ENCODE results near the gene PADI2. TPM values are rescaled to one million over a fixed set of nuclear protein-coding genes. Genes with fewer than 3 reads are reported as not detected.

PADI2 gene
- total and polyA plus RNA-seq, 2 of the 8 experiments (the other 6 are each of a cell fraction or from before 2014, with no cell fraction given), result 1.6 to 7.5 TPM

GRCh38 chr1:17066361-17067068 is 52.7 kb downstream of the PADI2 start:
- POLR2A ChIA-PET (ENCODE audit: partially characterized antibody), result no interaction called here
- Histone ChIP-seq H2BK12ac (ENCODE audit: low read depth, low read length) (no peak overlapping the region), H2BK120ac (replicated peaks; ENCODE audit: low read depth, low read length) (no peak overlapping the region), H3K56ac (replicated peaks; ENCODE audit: insufficient read length, low read depth, low read length) (no peak overlapping the region), H3K14ac (ENCODE audit: insufficient read length) (no peak overlapping the region), H3K23ac (ENCODE audit: insufficient read length) (no peak overlapping the region), H3K23me2 (ENCODE audit: low read depth, low read length) (no peaks in the 10 kb centered on the region), H3K9ac (replicated peaks in 1 of 4; ENCODE audit: extremely low read depth in 1 of 4, low read depth in 3 of 4, low read length in 3 of 4) (no peak overlapping the region), H4K91ac (replicated peaks; ENCODE audit: insufficient read length, low read length) (no peak overlapping the region), H4K8ac (ENCODE audit: extremely low read depth, insufficient read depth, low read length) (no peak overlapping the region), H3K27ac (ENCODE audit: low read depth, low read length) (no peak overlapping the region), H3K4me3 (ENCODE audit: extremely low read depth in 1 of 4, insufficient read depth in 2 of 4, low read depth in 3 of 4, low read length in 4 of 4) (no peak overlapping the region), H3K4me2 (ENCODE audit: insufficient read depth in 1 of 2, low read depth in 2 of 2, low read length in 2 of 2) (no peak overlapping the region), H3K36me3 (ENCODE audit: control insufficient read depth in 2 of 4, insufficient read depth in 4 of 4, low read length in 3 of 4) (no peaks in the 10 kb centered on the region), H3K79me2 (ENCODE audit: control insufficient read depth in 1 of 2, insufficient read depth in 2 of 2, low read length in 2 of 2) (no peaks in the 10 kb centered on the region), H2BK15ac (ENCODE audit: low read length) (no peak overlapping the region), H3K4ac (replicated peaks; ENCODE audit: insufficient read length, low read depth, low read length) (no peak overlapping the region), H2BK20ac (ENCODE audit: low read length) (no peak overlapping the region), H3K9me3 (ENCODE audit: insufficient read depth in 2 of 2, low read depth in 1 of 2, low read length in 1 of 2) (no peaks in the 10 kb centered on the region), H4K20me1 (replicated peaks in 1 of 2; ENCODE audit: control insufficient read depth in 1 of 2, insufficient read depth in 2 of 2, low read length in 2 of 2) (no peaks in the 10 kb centered on the region), H3K18ac (ENCODE audit: extremely low read depth, low read length) (no peak overlapping the region), H2AK5ac (ENCODE audit: low read depth, low read length) (no peak overlapping the region), H3K79me1 (ENCODE audit: low read depth, low read length) (no peaks in the 10 kb centered on the region), H2AFZ (ENCODE audit: low read length) (no peak overlapping the region), H3K27me3 (replicated peaks in 1 of 4; ENCODE audit: control insufficient read depth in 3 of 4, extremely low read depth in 1 of 4, insufficient read depth in 3 of 4, low read length in 3 of 4) (no peaks in the 10 kb centered on the region), H2BK5ac (ENCODE audit: low read depth, low read length) (no peak overlapping the region), H4K5ac (ENCODE audit: insufficient read length, low read depth, low read length) (no peak overlapping the region), H3K4me1 (replicated peaks in 1 of 4; ENCODE audit: control insufficient read depth in 3 of 4, insufficient read depth in 4 of 4, low read length in 3 of 4) (no peaks in the 10 kb centered on the region)
- 91% methylated on average over 11 of the region's 11 CpGs; no CpG with 5 or more reads in 1 of the 2 experiments for WGBS, 2 experiments (ENCODE audit: extremely low coverage in 1 of 2, insufficient coverage in 1 of 2, insufficient read length in 1 of 2, insufficient replicate concordance in 2 of 2, low coverage in 1 of 2, low lambda C conversion rate in 2 of 2, missing lambda C conversion rate in 1 of 2)
- no peak for DNase-seq (ENCODE audit: low read depth in 1 of 2, low spot score in 2 of 2)
- no peak for FAIRE-seq
- TF ChIP-seq POU5F1 (IDR thresholded peaks at IDR 0.05; ENCODE audit: low read depth, low read length), result no peak
- TF ChIP-seq, protein P1, sequence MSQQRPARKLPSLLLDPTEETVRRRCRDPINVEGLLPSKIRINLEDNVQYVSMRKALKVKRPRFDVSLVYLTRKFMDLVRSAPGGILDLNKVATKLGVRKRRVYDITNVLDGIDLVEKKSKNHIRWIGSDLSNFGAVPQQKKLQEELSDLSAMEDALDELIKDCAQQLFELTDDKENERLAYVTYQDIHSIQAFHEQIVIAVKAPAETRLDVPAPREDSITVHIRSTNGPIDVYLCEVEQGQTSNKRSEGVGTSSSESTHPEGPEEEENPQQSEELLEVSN (IDR thresholded peaks at IDR 0.05), result no peak
- TF ChIP-seq RBBP5 (IDR thresholded peaks at IDR 0.05; ENCODE audit: borderline replicate concordance, low read depth, low read length), result no peak
- TF ChIP-seq SP2 (IDR thresholded peaks at IDR 0.05; ENCODE audit: low read length), result no peak
- TF ChIP-seq POLR2AphosphoS5 (IDR thresholded peaks at IDR 0.05; ENCODE audit: low read depth, low read length), result no peak
- no peak for TF ChIP-seq EP300 (IDR thresholded peaks at IDR 0.05; ENCODE audit: borderline replicate concordance in 1 of 2, low read depth in 2 of 2, low read length in 2 of 2)
- TF ChIP-seq JUND (IDR thresholded peaks at IDR 0.05; ENCODE audit: low read length), result no peak
- no peak for TF ChIP-seq SIRT6 (IDR thresholded peaks at IDR 0.05; ENCODE audit: low read length)
- no peak for TF ChIP-seq SP4 (IDR thresholded peaks at IDR 0.05; ENCODE audit: low read length)
- no peak for TF ChIP-seq KDM4A (IDR thresholded peaks at IDR 0.05; ENCODE audit: low read depth, low read length, severe bottlenecking)
- CTCF ChIA-PET (ENCODE audit: partially characterized antibody), result interaction anchor here (0.6 to 7.8 kb wide), 7 partner anchors 9 to 304 kb away, joined by 3 to 111 read pairs (median 4); partner anchors contain the start of gene PADI2
